ENCODE data around the gene RANGAP1.

The RANGAP1 gene

DNA sequence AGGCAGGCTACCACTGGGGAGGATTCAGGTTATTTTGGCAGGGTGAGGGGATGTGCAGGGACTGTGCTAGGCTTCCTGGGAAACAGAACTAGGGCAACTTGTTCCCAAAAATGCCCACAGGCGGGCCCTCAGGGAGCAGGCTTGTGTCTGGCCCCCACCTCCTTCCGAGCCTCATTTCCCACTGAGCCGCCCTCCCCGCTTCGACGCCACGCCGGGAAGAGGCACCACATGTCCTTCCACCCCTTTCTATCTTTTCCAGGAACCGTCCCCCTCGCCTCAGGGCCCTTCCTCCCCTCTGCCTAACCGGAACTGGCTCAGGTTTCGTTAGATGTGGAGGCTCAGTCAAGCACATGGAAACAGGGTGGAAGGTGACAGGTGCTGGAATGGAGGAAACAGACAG, 35.9 kb downstream of the RANGAP1 start:
- no peaks in the 10 kb centered on the region for H3K4me1 ChIP-seq (ENCODE audit: insufficient read depth, low read length, poor library complexity, severe bottlenecking)
- H3K9me3 ChIP-seq (ENCODE audit: insufficient read depth, low read depth, low read length) = no peaks in the 10 kb centered on the region
- H3K4me3 ChIP-seq (ENCODE audit: low read length, poor library complexity, severe bottlenecking) = no peak overlapping the region
- H3K9ac ChIP-seq (ENCODE audit: low read depth, low read length, poor library complexity, severe bottlenecking) = no peak overlapping the region
- no peaks in the 10 kb centered on the region for H4K20me1 ChIP-seq (ENCODE audit: insufficient read depth, low read length, poor library complexity, severe bottlenecking)
- peaks cover 86% of the 10 kb centered on the region; the same call in 1 of the 2 replicates for H3K36me3 ChIP-seq (ENCODE audit: insufficient read depth, low read length)
- no peak for TF ChIP-seq EZH2phosphoT487 (IDR thresholded peaks at IDR 0.05; ENCODE audit: borderline replicate concordance)
- TF ChIP-seq, protein P1, sequence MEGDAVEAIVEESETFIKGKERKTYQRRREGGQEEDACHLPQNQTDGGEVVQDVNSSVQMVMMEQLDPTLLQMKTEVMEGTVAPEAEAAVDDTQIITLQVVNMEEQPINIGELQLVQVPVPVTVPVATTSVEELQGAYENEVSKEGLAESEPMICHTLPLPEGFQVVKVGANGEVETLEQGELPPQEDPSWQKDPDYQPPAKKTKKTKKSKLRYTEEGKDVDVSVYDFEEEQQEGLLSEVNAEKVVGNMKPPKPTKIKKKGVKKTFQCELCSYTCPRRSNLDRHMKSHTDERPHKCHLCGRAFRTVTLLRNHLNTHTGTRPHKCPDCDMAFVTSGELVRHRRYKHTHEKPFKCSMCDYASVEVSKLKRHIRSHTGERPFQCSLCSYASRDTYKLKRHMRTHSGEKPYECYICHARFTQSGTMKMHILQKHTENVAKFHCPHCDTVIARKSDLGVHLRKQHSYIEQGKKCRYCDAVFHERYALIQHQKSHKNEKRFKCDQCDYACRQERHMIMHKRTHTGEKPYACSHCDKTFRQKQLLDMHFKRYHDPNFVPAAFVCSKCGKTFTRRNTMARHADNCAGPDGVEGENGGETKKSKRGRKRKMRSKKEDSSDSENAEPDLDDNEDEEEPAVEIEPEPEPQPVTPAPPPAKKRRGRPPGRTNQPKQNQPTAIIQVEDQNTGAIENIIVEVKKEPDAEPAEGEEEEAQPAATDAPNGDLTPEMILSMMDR (conservative IDR thresholded peaks at IDR 0.05; ENCODE audit: low read length) = no peak
- no peak overlapping the region for H2AFZ ChIP-seq (ENCODE audit: low read length)
- H3F3A ChIP-seq (ENCODE audit: low read depth) = no peaks in the 10 kb centered on the region
- no peaks in the 10 kb centered on the region for H3K27me3 ChIP-seq (ENCODE audit: insufficient read depth, low read length, poor library complexity, severe bottlenecking)
- H3K9me2 ChIP-seq (replicated peaks; ENCODE audit: low read depth, low read length) = no peaks in the 10 kb centered on the region
- no peak overlapping the region for H3K4me2 ChIP-seq (ENCODE audit: low read depth, low read length, poor library complexity, severe bottlenecking)
- H3K79me2 ChIP-seq (ENCODE audit: insufficient read depth, low read length) = no peaks in the 10 kb centered on the region

DNA sequence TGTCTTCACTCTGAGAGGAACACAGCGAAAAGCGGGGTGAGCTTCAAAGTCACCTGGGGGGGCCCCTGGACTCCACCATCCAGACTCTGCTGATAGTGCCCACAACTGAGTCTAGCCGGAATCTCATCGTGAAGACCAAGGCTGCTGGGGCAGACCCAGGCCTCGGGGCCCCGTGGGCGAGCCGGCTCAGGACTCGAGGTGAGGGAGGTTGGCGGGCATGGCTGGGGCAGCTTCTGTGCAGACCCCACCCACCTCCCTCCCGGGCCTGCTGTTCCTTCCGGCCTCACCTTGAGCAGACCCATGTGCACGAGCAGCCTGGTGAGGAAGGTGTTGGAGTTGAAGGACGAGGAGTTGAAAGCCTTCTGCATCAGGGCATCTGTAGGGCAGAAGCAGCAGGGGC, 36.5 kb downstream of the RANGAP1 start:
- Histone ChIP-seq H3K27me3 (ENCODE audit: insufficient read depth, low read length, poor library complexity, severe bottlenecking) (no peaks in the 10 kb centered on the region), H3F3A (ENCODE audit: low read depth) (no peaks in the 10 kb centered on the region; the same call in 1 of the 2 replicates), H3K36me3 (ENCODE audit: insufficient read depth, low read length) (peaks cover 82% of the 10 kb centered on the region; the same call in 1 of the 2 replicates), H2AFZ (ENCODE audit: low read length) (no peak overlapping the region), H3K9me2 (replicated peaks; ENCODE audit: low read depth, low read length) (no peaks in the 10 kb centered on the region), H3K9me3 (ENCODE audit: insufficient read depth, low read depth, low read length) (no peaks in the 10 kb centered on the region), H3K9ac (ENCODE audit: low read depth, low read length, poor library complexity, severe bottlenecking) (no peak overlapping the region), H3K79me2 (ENCODE audit: insufficient read depth, low read length) (no peaks in the 10 kb centered on the region), H3K4me3 (ENCODE audit: low read length, poor library complexity, severe bottlenecking) (no peak overlapping the region), H3K4me2 (ENCODE audit: low read depth, low read length, poor library complexity, severe bottlenecking) (no peak overlapping the region), H4K20me1 (ENCODE audit: insufficient read depth, low read length, poor library complexity, severe bottlenecking) (no peaks in the 10 kb centered on the region), H3K4me1 (ENCODE audit: insufficient read depth, low read length, poor library complexity, severe bottlenecking) (no peaks in the 10 kb centered on the region)
- TF ChIP-seq, protein P1 (conservative IDR thresholded peaks at IDR 0.05; ENCODE audit: low read length) = no peak
- TF ChIP-seq EZH2phosphoT487 (IDR thresholded peaks at IDR 0.05; ENCODE audit: borderline replicate concordance) = no peak

DNA sequence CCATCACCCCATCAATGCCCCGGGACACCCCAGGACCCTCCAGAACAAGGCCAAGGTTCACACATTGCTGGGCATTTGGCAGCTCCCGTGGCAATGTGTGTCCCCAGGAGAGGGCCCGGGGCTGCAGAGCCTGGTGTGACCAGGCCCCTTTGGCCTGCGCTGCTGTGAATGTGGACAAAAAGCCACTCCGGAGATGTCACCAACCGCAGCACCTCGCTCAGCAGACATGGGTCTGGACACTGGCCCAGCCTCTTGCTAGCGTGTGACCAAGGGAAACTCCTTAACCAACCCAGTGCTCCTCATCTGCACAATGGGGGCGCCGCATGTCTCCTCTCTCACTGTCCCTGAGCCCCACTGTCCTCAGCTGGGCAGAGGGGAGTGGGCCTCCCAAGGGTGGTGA, 37.2 kb downstream of the RANGAP1 start:
- no peaks in the 10 kb centered on the region for H3K9me2 ChIP-seq (replicated peaks; ENCODE audit: low read depth, low read length)
- no peak overlapping the region for H3K4me3 ChIP-seq (ENCODE audit: low read length, poor library complexity, severe bottlenecking)
- no peaks in the 10 kb centered on the region for H3K9me3 ChIP-seq (ENCODE audit: insufficient read depth, low read depth, low read length)
- no peak overlapping the region for H2AFZ ChIP-seq (ENCODE audit: low read length)
- no peaks in the 10 kb centered on the region; the same call in 1 of the 2 replicates for H3F3A ChIP-seq (ENCODE audit: low read depth)
- peaks cover 75% of the 10 kb centered on the region; the same call in 1 of the 2 replicates for H3K36me3 ChIP-seq (ENCODE audit: insufficient read depth, low read length)
- TF ChIP-seq, protein P1 (conservative IDR thresholded peaks at IDR 0.05; ENCODE audit: low read length) = no peak
- no peak for TF ChIP-seq EZH2phosphoT487 (IDR thresholded peaks at IDR 0.05; ENCODE audit: borderline replicate concordance)
- H3K79me2 ChIP-seq (ENCODE audit: insufficient read depth, low read length) = no peaks in the 10 kb centered on the region
- H3K9ac ChIP-seq (ENCODE audit: low read depth, low read length, poor library complexity, severe bottlenecking) = no peak overlapping the region
- no peak overlapping the region for H3K4me2 ChIP-seq (ENCODE audit: low read depth, low read length, poor library complexity, severe bottlenecking)
- H3K4me1 ChIP-seq (ENCODE audit: insufficient read depth, low read length, poor library complexity, severe bottlenecking) = no peaks in the 10 kb centered on the region
- no peaks in the 10 kb centered on the region for H3K27me3 ChIP-seq (ENCODE audit: insufficient read depth, low read length, poor library complexity, severe bottlenecking)
- H4K20me1 ChIP-seq (ENCODE audit: insufficient read depth, low read length, poor library complexity, severe bottlenecking) = no peaks in the 10 kb centered on the region
